ENCODE measurements around the gene TTYH2. TPM values are rescaled to one million over a fixed set of nuclear protein-coding genes. Genes with fewer than 3 reads are reported as not detected.

The TTYH2 gene
- total RNA-seq, 1 experiment from 2014 or later, result 4.5 TPM

DNA sequence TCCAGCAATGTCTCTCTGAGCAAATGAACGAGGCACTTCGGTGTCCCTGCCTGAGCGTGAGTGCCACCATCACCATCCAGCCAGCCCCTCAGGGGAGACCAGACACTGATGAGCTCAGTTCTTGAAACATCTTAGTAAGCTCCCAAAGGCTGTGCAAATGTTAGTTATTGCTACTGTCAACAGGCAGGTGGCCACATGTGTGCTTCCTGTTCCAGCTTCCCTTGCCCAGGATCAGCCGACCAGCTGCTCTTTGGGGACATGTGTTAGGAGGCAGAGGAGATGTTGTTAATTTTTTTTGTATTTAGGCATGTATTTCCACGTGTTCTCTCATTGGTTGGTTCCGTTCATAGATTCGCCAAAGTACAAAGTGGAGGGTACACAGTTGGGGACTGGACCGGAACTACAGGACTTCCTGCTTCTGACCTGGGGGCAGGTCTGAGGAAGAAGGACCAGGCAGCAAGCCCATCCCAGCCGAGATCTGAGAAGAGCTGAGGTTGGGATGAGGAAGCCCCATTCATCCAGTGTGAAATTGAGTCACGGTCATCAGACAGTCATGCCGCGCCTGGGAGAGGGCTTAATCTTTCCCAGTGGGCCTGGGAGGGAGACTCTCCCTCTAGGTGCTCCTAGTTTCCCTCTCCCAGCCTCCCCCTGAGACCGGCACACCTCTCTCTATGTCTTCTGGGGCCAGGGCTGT is 3.8 kb downstream of the TTYH2 start:
- POLR2A ChIA-PET, result no interaction called here
- H3K9me3 Mint-ChIP-seq, result 0 out of 2 replicates have a peak, but pooled peaks cover 4% of the 10 kb centered on the region

GRCh38 chr17:74217888-74218287 is 4.5 kb downstream of the TTYH2 start:
- DNase-seq (ENCODE audit: low spot score), result no peak
- ChIA-PET POLR2A (no interaction called here), CTCF (interaction anchor here (0.5 to 1.8 kb wide), 2 partner anchors 11 to 18 kb away, joined by 3 to 7 read pairs; no protein-coding TSS in a partner anchor)
- TF ChIP-seq E2F4 (CRISPR knock-in tag; IDR thresholded peaks at IDR 0.05; ENCODE audit: borderline replicate concordance, low read depth) (no peak), JAZF1 (CRISPR knock-in tag; IDR thresholded peaks at IDR 0.05) (no peak), IRF2 (CRISPR knock-in tag; IDR thresholded peaks at IDR 0.05; ENCODE audit: borderline replicate concordance, low read depth) (no peak)
- no peak overlapping the region for H3K27ac Mint-ChIP-seq
- no peak for ATAC-seq
- H3K9me3 Mint-ChIP-seq, result 0 out of 2 replicates have a peak, but pooled peaks cover 4% of the 10 kb centered on the region
- no peaks in the 10 kb centered on the region for H3K36me3 Mint-ChIP-seq
- H3K4me3 Mint-ChIP-seq, result no peak overlapping the region
- peaks cover 10% of the 10 kb centered on the region for H3K4me1 Mint-ChIP-seq
- H3K27me3 Mint-ChIP-seq (ENCODE audit: low read depth), result peaks cover 25% of the 10 kb centered on the region

More for the DNA sequence above, 3.8 kb downstream of the TTYH2 start:
- Mint-ChIP-seq H3K27me3 (ENCODE audit: low read depth) (peaks cover 30% of the 10 kb centered on the region), H3K4me1 (peaks cover 16% of the 10 kb centered on the region), H3K4me3 (no peak overlapping the region), H3K36me3 (no peaks in the 10 kb centered on the region), H3K27ac (no peak overlapping the region)
- TF ChIP-seq, protein P1, sequence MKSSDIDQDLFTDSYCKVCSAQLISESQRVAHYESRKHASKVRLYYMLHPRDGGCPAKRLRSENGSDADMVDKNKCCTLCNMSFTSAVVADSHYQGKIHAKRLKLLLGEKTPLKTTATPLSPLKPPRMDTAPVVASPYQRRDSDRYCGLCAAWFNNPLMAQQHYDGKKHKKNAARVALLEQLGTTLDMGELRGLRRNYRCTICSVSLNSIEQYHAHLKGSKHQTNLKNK (CRISPR knock-in tag; IDR thresholded peaks at IDR 0.05), result no peak
- TF ChIP-seq ZNF512 (CRISPR knock-in tag; IDR thresholded peaks at IDR 0.05; ENCODE audit: borderline replicate concordance) (no peak), E2F4 (CRISPR knock-in tag; IDR thresholded peaks at IDR 0.05; ENCODE audit: borderline replicate concordance, low read depth) (no peak), PRRX2 (CRISPR knock-in tag; IDR thresholded peaks at IDR 0.05) (no peak), TEAD4 (CRISPR knock-in tag; IDR thresholded peaks at IDR 0.05) (no peak), ESRRA (CRISPR knock-in tag; IDR thresholded peaks at IDR 0.05; ENCODE audit: borderline replicate concordance) (no peak)
- DNase-seq (ENCODE audit: low spot score) (no peak), ATAC-seq (no peak)
- CTCF ChIA-PET, result interaction anchor here (0.5 to 1.8 kb wide), 3 partner anchors 11 to 79 kb away, joined by 3 to 7 read pairs (median 4); no protein-coding TSS in a partner anchor

DNA sequence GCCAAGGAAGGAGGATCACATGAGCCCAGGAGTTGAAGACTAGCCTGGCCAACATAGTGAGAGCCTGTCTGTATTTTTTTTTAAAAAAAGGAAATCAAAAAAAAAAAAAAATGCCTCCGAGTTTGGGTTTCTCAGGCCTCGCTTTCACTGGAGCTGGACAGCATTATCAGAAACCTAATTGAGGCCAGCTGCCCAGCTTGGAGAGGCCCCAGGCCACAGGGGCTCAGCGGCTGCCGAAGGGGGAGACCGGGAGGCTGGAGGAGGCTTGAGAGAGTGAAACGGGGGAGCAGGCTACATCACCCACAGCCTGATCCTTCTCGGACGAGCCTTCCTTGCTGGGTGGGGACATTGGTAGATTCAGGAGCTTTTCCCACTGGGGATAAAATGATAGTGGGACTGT is 5.1 kb downstream of the TTYH2 start:
- TF ChIP-seq HMGA2 (CRISPR knock-in tag; IDR thresholded peaks at IDR 0.05) (no peak), MLX (CRISPR knock-in tag; IDR thresholded peaks at IDR 0.05) (no peak), AR (CRISPR knock-in tag; IDR thresholded peaks at IDR 0.05) (no peak), TEAD1 (CRISPR knock-in tag; IDR thresholded peaks at IDR 0.05) (no peak)
- TF ChIP-seq, protein P2, sequence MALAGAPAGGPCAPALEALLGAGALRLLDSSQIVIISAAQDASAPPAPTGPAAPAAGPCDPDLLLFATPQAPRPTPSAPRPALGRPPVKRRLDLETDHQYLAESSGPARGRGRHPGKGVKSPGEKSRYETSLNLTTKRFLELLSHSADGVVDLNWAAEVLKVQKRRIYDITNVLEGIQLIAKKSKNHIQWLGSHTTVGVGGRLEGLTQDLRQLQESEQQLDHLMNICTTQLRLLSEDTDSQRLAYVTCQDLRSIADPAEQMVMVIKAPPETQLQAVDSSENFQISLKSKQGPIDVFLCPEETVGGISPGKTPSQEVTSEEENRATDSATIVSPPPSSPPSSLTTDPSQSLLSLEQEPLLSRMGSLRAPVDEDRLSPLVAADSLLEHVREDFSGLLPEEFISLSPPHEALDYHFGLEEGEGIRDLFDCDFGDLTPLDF (CRISPR knock-in tag; IDR thresholded peaks at IDR 0.05), result no peak
- TF ChIP-seq, protein P3, sequence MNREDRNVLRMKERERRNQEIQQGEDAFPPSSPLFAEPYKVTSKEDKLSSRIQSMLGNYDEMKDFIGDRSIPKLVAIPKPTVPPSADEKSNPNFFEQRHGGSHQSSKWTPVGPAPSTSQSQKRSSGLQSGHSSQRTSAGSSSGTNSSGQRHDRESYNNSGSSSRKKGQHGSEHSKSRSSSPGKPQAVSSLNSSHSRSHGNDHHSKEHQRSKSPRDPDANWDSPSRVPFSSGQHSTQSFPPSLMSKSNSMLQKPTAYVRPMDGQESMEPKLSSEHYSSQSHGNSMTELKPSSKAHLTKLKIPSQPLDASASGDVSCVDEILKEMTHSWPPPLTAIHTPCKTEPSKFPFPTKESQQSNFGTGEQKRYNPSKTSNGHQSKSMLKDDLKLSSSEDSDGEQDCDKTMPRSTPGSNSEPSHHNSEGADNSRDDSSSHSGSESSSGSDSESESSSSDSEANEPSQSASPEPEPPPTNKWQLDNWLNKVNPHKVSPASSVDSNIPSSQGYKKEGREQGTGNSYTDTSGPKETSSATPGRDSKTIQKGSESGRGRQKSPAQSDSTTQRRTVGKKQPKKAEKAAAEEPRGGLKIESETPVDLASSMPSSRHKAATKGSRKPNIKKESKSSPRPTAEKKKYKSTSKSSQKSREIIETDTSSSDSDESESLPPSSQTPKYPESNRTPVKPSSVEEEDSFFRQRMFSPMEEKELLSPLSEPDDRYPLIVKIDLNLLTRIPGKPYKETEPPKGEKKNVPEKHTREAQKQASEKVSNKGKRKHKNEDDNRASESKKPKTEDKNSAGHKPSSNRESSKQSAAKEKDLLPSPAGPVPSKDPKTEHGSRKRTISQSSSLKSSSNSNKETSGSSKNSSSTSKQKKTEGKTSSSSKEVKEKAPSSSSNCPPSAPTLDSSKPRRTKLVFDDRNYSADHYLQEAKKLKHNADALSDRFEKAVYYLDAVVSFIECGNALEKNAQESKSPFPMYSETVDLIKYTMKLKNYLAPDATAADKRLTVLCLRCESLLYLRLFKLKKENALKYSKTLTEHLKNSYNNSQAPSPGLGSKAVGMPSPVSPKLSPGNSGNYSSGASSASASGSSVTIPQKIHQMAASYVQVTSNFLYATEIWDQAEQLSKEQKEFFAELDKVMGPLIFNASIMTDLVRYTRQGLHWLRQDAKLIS (CRISPR knock-in tag; IDR thresholded peaks at IDR 0.05; ENCODE audit: borderline replicate concordance), result no peak
- ATAC-seq, result no peak
- CTCF ChIA-PET, result interaction anchor here (1.8 kb wide), 1 partner anchor 19 kb away, joined by 7 read pairs; no protein-coding TSS in a partner anchor
- Mint-ChIP-seq H3K27ac (no peak overlapping the region), H3K27me3 (ENCODE audit: low read depth) (peaks cover 21% of the 10 kb centered on the region), H3K4me1 (peaks cover 7% of the 10 kb centered on the region; the same call in 1 of the 2 replicates), H3K36me3 (no peaks in the 10 kb centered on the region), H3K4me3 (no peak overlapping the region), H3K9me3 (0 out of 2 replicates have a peak, but pooled peaks cover 4% of the 10 kb centered on the region)
- POLR2A ChIA-PET, result no interaction called here
- DNase-seq (ENCODE audit: low spot score), result no peak

Data from WTC11 (cell line).